HEK293 (cell line): Measurements from ENCODE around the gene EXO5.

Experiments used
- CTCF ChIP-seq: fragments of 450-650 bp; formaldehyde crosslinking; IDR thresholded peaks from 2 replicates; pipeline ENCODE4 v1.5.1; 2016; ENCODE audit warnings: missing biosample characterization, missing genetic modification characterization
- GLI2 ChIP-seq: fragments of 450-650 bp; formaldehyde crosslinking; IDR thresholded peaks from 2 replicates; pipeline ENCODE4; 2017; ENCODE audit warnings: missing biosample characterization, missing genetic modification characterization, low read depth, borderline replicate concordance
- KLF1 ChIP-seq: fragments of 450-650 bp; formaldehyde crosslinking; IDR thresholded peaks from 2 replicates; pipeline ENCODE4 v1.5.1; 2016; ENCODE audit warnings: missing biosample characterization, missing genetic modification characterization
- ZBTB10 ChIP-seq: fragments of 450-650 bp; formaldehyde crosslinking; IDR thresholded peaks from 2 replicates; pipeline ENCODE4 v1.5.1; 2016; ENCODE audit warnings: missing biosample characterization, missing genetic modification characterization
- ZNF501 ChIP-seq: fragments of 450-650 bp; formaldehyde crosslinking; IDR thresholded peaks from 2 replicates; pipeline ENCODE4 v1.5.1; 2016; ENCODE audit warnings: missing biosample characterization, missing genetic modification characterization
- ZNF660 ChIP-seq: fragments of 450-650 bp; IDR thresholded peaks from 2 replicates; pipeline ENCODE4 v1.5.1; 2018; ENCODE audit warnings: missing biosample characterization, mild to moderate bottlenecking, missing genetic modification characterization
- ZSCAN4 ChIP-seq: fragments of 450-650 bp; formaldehyde crosslinking; IDR thresholded peaks from 2 replicates; pipeline ENCODE4 v1.5.1; 2017; ENCODE audit warnings: missing biosample characterization, missing genetic modification characterization

GRCh38 chr1:40563266-40563665 lies 54.7 kb downstream of the EXO5 start:
- no peak for TF ChIP-seq ZSCAN4 (tag by site-specific recombination)
- no peak for TF ChIP-seq ZBTB10
- no peak for TF ChIP-seq CTCF (tag by site-specific recombination)
- TF ChIP-seq KLF1 = no peak
- no peak for TF ChIP-seq ZNF501 (tag by site-specific recombination)
- no peak for TF ChIP-seq ZNF660 (tag by site-specific recombination)
- TF ChIP-seq GLI2 (tag by site-specific recombination) = no peak
